NCI-H187 (cell line): ENCODE data around the gene RBM17.
"Not testable (repeated sequence)": the region's sequence is repeated elsewhere in the genome, so short reads cannot be mapped to it uniquely, and the experiment has no call there.

Experiments used
- DNase-seq, 2 experiments: peaks; one replicate each; lab custom pipeline; 2025; lab: John Stamatoyannopoulos, UW

RBM17 gene

GRCh38 chr10:6056411-6057135, 32.3 kb upstream of the RBM17 start:
- DNase-seq, result no peak

GRCh38 chr10:6058682-6059475, 30.0 kb upstream of the RBM17 start:
- no peak for DNase-seq

DNA sequence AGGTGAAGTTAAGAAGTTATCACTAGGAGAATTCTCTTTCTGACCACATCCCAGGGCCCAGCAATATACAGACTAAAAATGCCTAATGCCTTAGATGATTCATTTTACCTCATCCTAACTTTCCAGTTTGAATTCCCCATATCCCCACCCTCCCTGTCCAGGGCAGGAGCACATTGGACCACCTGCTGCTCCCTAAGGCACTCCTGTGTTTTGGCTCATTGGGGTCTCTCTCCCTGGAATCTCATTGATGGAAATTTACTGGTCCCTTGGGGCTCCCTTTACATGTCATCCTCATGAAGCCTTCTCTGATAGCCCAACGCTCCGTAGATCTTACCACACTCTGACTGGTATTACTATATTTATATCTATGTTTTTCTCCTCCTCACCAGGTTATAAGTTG, 29.3 kb upstream of the RBM17 start:
- DNase-seq, result no peak

DNA sequence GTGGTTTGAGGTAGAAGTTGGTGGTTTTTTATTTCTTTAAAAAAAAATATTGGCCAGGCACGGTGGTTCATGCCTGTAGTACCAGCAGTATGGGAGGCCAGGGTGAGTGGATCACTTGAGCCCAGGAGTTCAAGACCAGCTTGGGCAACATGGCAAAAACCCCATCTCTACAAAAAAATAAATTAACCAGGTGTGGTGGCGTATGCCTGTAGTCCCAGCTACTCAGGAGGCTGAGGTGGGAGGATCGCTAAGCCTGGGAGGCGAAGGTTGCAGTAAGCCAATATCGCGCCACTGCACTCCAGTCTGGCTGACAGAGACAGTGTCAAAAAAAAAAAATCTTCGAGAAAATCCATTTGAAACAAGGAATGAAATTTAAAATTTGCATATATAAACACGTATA, 27.8 kb upstream of the RBM17 start:
- DNase-seq, result no peak

DNA sequence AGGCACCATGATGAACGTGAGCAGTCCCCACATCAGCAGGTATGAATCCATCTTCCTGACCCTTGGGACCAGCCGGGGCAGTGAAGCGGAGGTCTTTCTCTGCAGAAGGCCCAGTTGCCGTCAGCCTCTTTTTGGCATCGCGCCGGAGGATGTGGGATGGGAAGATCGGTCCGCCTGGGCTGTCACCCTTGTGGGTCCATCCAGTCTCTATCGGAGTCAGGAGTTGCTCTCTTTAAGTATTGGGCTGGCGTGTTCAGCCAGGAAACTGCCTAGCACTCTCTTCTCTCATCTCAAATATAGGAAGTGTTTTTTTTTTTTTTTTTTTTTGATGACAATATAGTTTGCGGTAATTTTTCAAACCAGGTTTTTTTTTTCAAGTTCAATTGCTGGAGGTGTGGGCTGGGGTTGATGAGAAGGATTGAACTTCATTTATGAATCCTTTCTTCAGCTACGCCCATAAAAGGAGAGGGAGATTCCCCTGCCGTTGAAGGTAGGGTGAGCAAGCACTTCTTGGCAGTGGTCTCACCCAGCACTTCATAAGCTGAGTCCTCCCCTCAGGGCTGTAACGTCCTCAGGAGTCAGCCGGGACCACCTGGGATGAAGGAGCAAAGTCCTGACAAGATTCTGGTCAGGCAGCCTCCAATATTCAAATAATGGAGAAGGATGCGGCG, 26.6 kb upstream of the RBM17 start, which contains the start of gene IL2RA:
TSS of gene IL2RA (minus strand) at position 267 of the 671 bp plus-strand sequence. CDS start at position 51, 216 bp downstream.
- no peak for DNase-seq

DNA sequence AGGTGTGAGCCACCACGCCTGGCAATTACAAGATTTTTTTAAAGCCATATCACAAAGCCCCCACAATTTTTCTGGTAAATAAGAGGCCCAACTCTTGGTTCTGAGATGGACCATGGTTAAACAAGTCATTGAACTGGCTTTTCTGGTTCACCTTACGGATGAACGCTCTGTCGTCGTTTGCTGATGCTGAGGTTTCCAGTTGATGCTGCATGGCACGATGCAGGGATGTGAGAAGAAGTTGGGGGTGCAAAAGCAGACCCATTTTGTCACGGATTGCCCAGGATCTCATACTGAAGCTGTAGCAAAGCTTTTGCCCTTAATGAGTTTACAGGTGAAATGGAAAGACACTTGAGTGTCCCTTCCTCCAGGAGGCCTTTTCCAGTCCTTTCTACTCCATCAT, 24.7 kb upstream of the RBM17 start:
- no peak for DNase-seq

GRCh38 chr10:6064726-6065125, 24.1 kb upstream of the RBM17 start:
- DNase-seq, result not testable (repeated sequence)

DNA sequence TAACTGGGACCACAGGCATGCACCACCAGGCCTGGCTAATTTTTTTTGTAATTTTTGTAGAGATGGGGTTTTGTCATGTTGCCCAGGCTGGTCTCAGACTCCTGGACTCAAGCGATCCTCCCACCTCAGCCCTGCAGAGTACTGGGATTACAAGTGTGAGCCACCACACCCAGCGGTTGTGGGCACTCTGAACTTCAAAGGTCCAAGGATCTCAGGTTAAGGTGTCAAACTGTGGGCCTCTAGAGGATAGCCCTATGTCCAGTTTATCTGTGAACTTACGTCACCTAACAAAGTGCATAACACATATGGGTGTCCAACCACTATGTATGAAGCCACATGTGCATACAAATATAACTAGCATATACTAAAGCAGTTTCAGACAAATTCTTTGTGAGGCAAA, 23.4 kb upstream of the RBM17 start:
- DNase-seq, result no peak

DNA sequence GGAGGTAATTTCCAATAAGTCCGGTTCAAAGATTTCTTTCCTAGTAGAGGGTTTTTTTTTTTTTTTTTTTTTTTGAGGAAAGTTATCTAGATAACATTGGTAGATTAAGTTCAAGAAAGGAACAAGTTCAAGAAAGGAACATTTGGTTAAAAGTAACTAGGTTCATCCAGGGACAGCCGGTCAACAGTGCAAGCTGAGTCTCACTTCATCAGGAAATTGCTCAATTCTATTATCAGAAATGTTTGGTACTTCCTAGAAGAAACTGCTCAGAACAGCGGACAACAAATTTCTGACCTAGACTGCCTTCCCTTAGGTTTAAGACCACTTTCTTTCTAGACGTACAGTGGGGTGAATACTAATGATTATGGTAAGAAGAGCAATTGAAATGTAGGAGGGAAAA, 23.0 kb upstream of the RBM17 start:
- DNase-seq, result no peak

- DNase-seq, result no peak
These were observed 21.4 kb upstream of the RBM17 start for GRCh38 chr10:6067457-6067856.

GRCh38 chr10:6068006-6068405, 20.8 kb upstream of the RBM17 start:
- no peak for DNase-seq

- no peak for DNase-seq
These were observed 20.4 kb upstream of the RBM17 start for GRCh38 chr10:6068422-6068821.

DNA sequence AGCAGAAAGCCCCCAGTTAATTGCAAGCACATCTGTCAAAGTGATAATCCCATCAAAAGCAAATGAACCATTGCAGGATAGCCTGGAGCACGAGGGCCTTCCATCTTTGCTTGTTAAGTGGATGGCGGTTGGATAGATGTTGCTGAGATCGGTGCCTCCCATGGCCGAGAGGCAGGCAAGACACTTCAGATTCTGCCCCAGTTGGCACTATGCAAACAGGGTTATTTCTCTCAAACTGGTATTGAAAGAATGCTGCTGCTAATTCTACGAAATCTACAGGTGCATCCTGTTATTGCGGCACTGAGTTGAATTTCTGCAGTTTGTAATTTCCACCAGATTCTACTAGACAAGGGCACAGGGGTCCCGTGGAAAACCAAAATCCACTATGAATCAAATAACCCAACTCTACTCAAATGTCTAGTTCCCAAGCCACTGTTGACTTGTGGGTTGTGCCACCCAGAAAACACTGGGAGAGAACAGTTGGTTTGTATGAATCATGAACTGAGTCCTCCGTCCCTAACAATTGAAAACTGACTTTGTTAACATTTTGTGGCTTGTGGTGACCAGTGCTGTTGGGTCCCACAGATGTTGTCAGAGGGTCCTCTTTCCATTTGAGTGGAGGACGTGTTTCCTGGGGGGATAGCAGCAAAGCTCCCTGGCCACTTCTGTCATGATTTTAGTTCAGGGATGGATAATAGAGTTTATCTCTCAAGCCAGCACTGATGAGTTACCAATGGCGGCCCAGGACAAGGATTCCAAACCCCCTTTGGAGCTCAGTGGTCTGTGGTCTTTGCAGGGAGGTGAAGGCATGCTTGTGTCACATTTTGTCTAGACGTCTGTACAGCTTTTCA, 19.5 kb upstream of the RBM17 start:
- no peak for DNase-seq

GRCh38 chr10:6070660-6071059, 18.2 kb upstream of the RBM17 start:
- no peak for DNase-seq

DNA sequence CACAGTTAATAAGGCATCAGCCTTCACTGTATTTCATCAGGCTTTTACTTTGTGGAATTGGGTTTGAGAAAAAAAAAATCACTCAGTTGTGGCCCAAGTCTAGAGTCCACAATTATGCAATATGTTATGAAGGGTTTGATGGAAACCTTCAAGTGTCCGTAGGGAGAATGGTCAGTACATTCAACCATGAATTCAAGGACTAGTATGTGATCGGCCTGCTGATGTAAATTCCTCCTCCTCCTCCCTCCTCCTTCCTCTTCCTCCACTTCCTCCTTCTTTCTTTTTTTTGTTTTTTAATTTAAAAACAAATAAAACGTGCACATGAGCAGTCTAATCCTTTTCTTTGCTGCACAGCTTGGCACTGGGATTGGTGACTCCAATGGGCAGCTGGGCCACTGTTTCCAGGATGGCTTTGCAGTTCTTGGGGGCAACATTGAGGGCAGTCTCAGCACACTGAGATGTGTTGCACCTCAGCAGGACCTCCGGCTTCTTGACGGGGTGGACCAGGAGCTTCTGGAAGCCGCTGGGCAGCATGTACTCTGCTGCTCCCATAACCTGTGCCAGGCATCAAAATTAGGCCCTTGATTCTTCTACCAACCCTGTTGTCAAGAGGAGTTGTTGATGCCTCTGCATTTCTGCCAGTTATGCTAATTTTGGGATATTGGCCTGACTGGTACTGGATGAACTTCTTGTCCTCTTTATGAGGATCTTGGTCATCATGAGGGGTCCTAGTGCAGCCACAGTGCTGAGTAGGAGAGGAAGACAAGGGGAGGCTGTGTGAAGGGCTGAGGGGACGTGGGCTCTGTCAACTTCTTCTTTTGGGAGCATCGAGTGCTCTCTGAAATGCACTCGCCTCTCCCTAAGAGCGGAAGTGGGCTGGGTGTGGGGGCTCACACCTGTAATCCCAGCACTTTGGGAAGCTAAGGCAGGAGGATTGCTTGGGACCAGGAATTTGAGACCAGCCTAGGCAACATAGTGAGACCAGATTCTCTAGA, 17.4 kb upstream of the RBM17 start:
- no peak for DNase-seq

DNA sequence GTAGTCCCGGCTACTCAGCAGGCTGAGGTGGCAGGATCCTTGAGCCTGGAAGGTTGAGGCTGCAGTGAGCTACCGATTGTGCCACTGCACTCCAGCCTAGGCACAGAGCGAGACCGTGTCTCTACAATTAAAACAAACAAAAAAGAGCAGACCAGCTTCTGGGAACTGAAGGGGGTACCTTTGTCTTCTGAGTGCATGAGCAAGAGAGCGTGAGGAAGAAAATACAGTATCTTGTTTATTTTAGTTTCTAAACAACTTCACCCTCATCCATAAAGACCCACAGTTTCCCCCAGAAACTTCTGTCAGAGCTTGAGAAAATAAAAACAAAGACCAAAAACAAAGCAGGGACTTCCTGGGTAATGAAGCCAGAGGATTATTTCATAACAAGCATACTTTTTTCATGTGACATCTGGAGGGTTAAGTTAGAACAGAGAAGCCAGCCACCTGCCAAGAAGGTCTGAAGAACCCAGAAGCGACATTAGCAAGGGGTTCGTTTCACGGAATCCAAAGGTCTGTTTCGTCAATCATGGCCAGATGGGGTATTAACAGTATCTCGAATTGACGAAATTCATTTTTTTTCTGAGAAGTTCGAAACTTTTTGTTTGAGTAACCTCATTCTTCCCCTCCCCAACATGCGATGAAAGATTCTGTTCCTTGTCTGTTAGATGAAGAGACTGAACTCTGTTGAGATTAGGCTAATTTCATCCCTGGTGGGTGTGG, 16.5 kb upstream of the RBM17 start:
- DNase-seq, result no peak

- no peak for DNase-seq
These were observed 14.1 kb upstream of the RBM17 start for GRCh38 chr10:6074489-6075301.

GRCh38 chr10:6077071-6077675, 11.7 kb upstream of the RBM17 start:
- no peak for DNase-seq

DNA sequence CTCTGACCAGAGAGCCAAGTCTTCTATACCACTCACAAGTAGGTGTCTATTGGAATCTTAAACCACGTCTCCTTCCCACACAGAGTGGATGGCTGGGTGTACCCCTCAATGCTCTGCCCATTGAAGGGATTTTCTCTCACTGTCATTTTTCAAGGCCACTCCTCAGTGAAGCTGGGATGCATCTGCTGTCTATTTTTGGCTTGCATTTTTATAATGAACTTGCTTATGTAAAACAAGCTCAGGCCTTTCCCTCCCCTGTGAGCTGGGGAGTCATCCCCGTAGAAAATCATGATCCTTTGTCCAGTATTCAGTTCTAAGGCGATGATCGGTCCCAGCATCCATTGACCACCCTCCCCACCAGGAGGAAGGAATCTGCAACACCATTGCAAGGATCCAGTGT, 9.8 kb upstream of the RBM17 start:
- DNase-seq, result no peak
